SK-N-SH (cell line): ENCODE measurements around the gene SREBF2. TPM values are rescaled to one million over a fixed set of nuclear protein-coding genes. Genes with fewer than 3 reads are reported as not detected.

Source experiments
- CTCF ChIA-PET: fragments of 300-600, 350-600 bp; formaldehyde crosslinking; extraction: SDS; loops from one replicate; lab custom pipeline; 2021; lab: Yijun Ruan, JAX
- POLR2A ChIA-PET: fragments of 350-600 bp; sonication (Branson Sonifier 250); formaldehyde crosslinking; extraction: SDS; loops from one replicate; lab custom pipeline; 2020; ENCODE audit warnings: antibody characterized with exemption, inconsistent platforms; lab: Yijun Ruan, JAX
- DNase-seq: peaks from one replicate; pipeline ENCODE4 v3.0.0; 2012
- H2AFZ ChIP-seq: fragments of 200-600 bp; sonication (generic); 2 replicates; pipeline ENCODE4 v1.8.1; 2016; ENCODE audit warnings: antibody characterized with exemption, mild to moderate bottlenecking, low read depth
- H3F3A ChIP-seq: fragments of 200-600 bp; sonication (generic); replicated peaks from 2 replicates; pipeline ENCODE3; 2016; ENCODE audit warnings: antibody characterized with exemption, mild to moderate bottlenecking; ENCODE audit not compliant: insufficient read depth
- H3K27ac ChIP-seq, 2 experiments: fragments of 200-500 bp in 1 of 2; fragments of 200-600 bp in 1 of 2; sonication (Bioruptor generic) in 1 of 2; sonication (generic), shearing (Covaris generic) in 1 of 2; 2 replicates each; pipeline versions ENCODE4 v1.5.1 to v1.6.1; 2014 to 2016; ENCODE audit warnings: low read depth in 2 of 2, inconsistent platforms in 1 of 2, low read length in 1 of 2, mild to moderate bottlenecking in 1 of 2, mixed read lengths in 1 of 2
- H3K27me3 ChIP-seq: fragments of 200-600 bp; sonication (generic), shearing (Covaris generic); 2 replicates; pipeline ENCODE4 v1.6.1; 2016; ENCODE audit warnings: mixed run types; ENCODE audit not compliant: insufficient read depth
- H3K36me3 ChIP-seq, 2 experiments: fragments of 200-500 bp in 1 of 2; fragments of 200-600 bp in 1 of 2; sonication (Bioruptor generic) in 1 of 2; sonication (generic) in 1 of 2; replicated peaks in 1 of 2; 2 replicates each; pipeline versions ENCODE3 to v1.5.1; 2014 to 2016; ENCODE audit warnings: low read length in 1 of 2, mild to moderate bottlenecking in 1 of 2; ENCODE audit not compliant: insufficient read depth in 2 of 2, control insufficient read depth in 1 of 2
- H3K4me1 ChIP-seq, 2 experiments: fragments of 200-500 bp in 1 of 2; fragments of 200-600 bp in 1 of 2; sonication (Bioruptor generic) in 1 of 2; sonication (generic), shearing (Covaris generic) in 1 of 2; 2 replicates each; pipeline versions ENCODE4 v1.5.1 to v1.6.1; 2014 to 2016; ENCODE audit warnings: low read depth in 1 of 2, low read length in 1 of 2, mixed run types in 1 of 2; ENCODE audit not compliant: insufficient read depth in 2 of 2, control insufficient read depth in 1 of 2
- H3K4me2 ChIP-seq: fragments of 200-600 bp; sonication (generic), shearing (Covaris generic); 2 replicates; pipeline ENCODE4 v1.6.1; 2017; ENCODE audit warnings: mixed run types
- H3K4me3 ChIP-seq, 2 experiments: fragments of 200-500 bp in 1 of 2; fragments of 200-600 bp in 1 of 2; sonication (Bioruptor generic) in 1 of 2; sonication (generic), shearing (Covaris generic) in 1 of 2; 2 replicates each; pipeline versions ENCODE4 v1.5.1 to v1.8.1; 2014 to 2016; ENCODE audit warnings: low read depth in 2 of 2, inconsistent platforms in 1 of 2, low read length in 1 of 2, mild to moderate bottlenecking in 1 of 2, mixed read lengths in 1 of 2, moderate library complexity in 1 of 2
- H3K79me2 ChIP-seq: fragments of 200-600 bp; sonication (generic); 2 replicates; pipeline ENCODE4 v1.8.1; 2017; ENCODE audit warnings: mild to moderate bottlenecking; ENCODE audit not compliant: insufficient read depth
- H3K9ac ChIP-seq: fragments of 200-600 bp; sonication (generic); 2 replicates; pipeline ENCODE4 v1.6.1; 2017; ENCODE audit warnings: mixed run types
- H3K9me2 ChIP-seq: fragments of 200-600 bp; sonication (generic); 2 replicates; pipeline ENCODE4 v1.6.1; 2017; ENCODE audit warnings: mixed run types
- H3K9me3 ChIP-seq: fragments of 200-600 bp; sonication (generic); 2 replicates; pipeline ENCODE4 v1.6.1; 2017; ENCODE audit warnings: mixed run types, mild to moderate bottlenecking, moderate library complexity
- H4K20me1 ChIP-seq: fragments of 200-600 bp; sonication (generic); 2 replicates; pipeline ENCODE4 v1.6.1; 2017; ENCODE audit warnings: mild to moderate bottlenecking, mixed run types; ENCODE audit not compliant: insufficient read depth
- EP300 ChIP-seq, 2 experiments: IDR thresholded peaks; 2 replicates each; pipeline versions ENCODE4 v1.4.0 to v1.6.1; 2012; ENCODE audit warnings: borderline replicate concordance in 1 of 2, low read depth in 1 of 2, low read length in 1 of 2
- EZH2phosphoT487 ChIP-seq: fragments of 200-600 bp; sonication (generic); IDR thresholded peaks from 2 replicates; pipeline ENCODE4 v1.6.1; 2017; ENCODE audit warnings: low read depth, mixed run types, mild to moderate bottlenecking, antibody characterized with exemption, moderate library complexity, borderline replicate concordance
- FOXJ3 ChIP-seq: sonication (generic); formaldehyde crosslinking; IDR thresholded peaks from 2 replicates; pipeline ENCODE4 v1.5.1; 2020; ENCODE audit warnings: mild to moderate bottlenecking, missing genetic modification reagents
- FOXM1 ChIP-seq: IDR thresholded peaks from 2 replicates; pipeline ENCODE4 v1.4.0; 2012; ENCODE audit warnings: low read depth, mild to moderate bottlenecking
- GABPA ChIP-seq: IDR thresholded peaks from 2 replicates; pipeline ENCODE4 v1.4.0; 2012; ENCODE audit warnings: low read depth, mild to moderate bottlenecking
- GATA2 ChIP-seq: sonication (generic); formaldehyde crosslinking; IDR thresholded peaks from 2 replicates; pipeline ENCODE4 v1.5.0; 2020; ENCODE audit warnings: mild to moderate bottlenecking, missing genetic modification reagents
- JUND ChIP-seq: IDR thresholded peaks from 2 replicates; pipeline ENCODE4 v1.4.0; 2012
- NRF1 ChIP-seq: IDR thresholded peaks from 2 replicates; pipeline ENCODE4 v1.6.1; 2012; ENCODE audit warnings: low read depth, mild to moderate bottlenecking, low read length
- POLR2AphosphoS5 ChIP-seq: IDR thresholded peaks from 2 replicates; pipeline ENCODE4 v1.6.1; 2012; ENCODE audit warnings: low read depth, low read length
- RAD21 ChIP-seq: IDR thresholded peaks from 2 replicates; pipeline ENCODE4 v1.6.1; 2012; ENCODE audit warnings: mild to moderate bottlenecking, low read length
- RCOR1 ChIP-seq: fragments of 150-350 bp; IDR thresholded peaks from 2 replicates; pipeline ENCODE4 v1.6.1; 2017; ENCODE audit warnings: antibody characterized with exemption, low read length
- SMC3 ChIP-seq: IDR thresholded peaks from 2 replicates; pipeline ENCODE4 v1.6.1; 2012; ENCODE audit warnings: low read depth, low read length, improper control_type of control experiment
- TEAD4 ChIP-seq: IDR thresholded peaks from 2 replicates; pipeline ENCODE4 v1.4.0; 2012; ENCODE audit warnings: mild to moderate bottlenecking, borderline replicate concordance; ENCODE audit not compliant: insufficient read depth
- WGBS: methylation state at CpG from one replicate; pipeline ENCODE4 v1.1.6; 2017; ENCODE audit warnings: low lambda C conversion rate; 5-methylcytosine and 5-hydroxymethylcytosine counted together
- polyA plus RNA-seq, 3 experiments: library from polyadenylated mRNA; depleted of rRNA; stranded (reverse); fragments of >200 nt; gene quantifications; 2 replicates each; pipeline ENCODE4 v1.2.3, GENCODE V29; 2012
- TF ChIP-seq, protein P1 (sequence below): IDR thresholded peaks from 2 replicates; pipeline ENCODE4 v1.4.0; 2012; ENCODE audit warnings: low read depth
- TF ChIP-seq, protein P2 (sequence below): IDR thresholded peaks from 2 replicates; pipeline ENCODE4; 2012
- TF ChIP-seq, protein P3 (sequence below): IDR thresholded peaks from 2 replicates; pipeline ENCODE4 v1.4.0; 2012; ENCODE audit warnings: low read depth, borderline replicate concordance
- TF ChIP-seq, protein P4 (sequence below): IDR thresholded peaks from 2 replicates; pipeline ENCODE4 v1.6.1; 2012; ENCODE audit warnings: mild to moderate bottlenecking, low read depth, low read length, moderate library complexity
- TF ChIP-seq, protein P5 (sequence below): fragments of 150-350 bp; IDR thresholded peaks from 2 replicates; pipeline ENCODE4 v1.6.1; 2017; ENCODE audit warnings: antibody characterized with exemption, low read length, low read depth, borderline replicate concordance

The SREBF2 gene
- polyA plus RNA-seq, 1 of the 3 experiments (the other 2 are of a cell fraction) = 7.5 TPM

DNA sequence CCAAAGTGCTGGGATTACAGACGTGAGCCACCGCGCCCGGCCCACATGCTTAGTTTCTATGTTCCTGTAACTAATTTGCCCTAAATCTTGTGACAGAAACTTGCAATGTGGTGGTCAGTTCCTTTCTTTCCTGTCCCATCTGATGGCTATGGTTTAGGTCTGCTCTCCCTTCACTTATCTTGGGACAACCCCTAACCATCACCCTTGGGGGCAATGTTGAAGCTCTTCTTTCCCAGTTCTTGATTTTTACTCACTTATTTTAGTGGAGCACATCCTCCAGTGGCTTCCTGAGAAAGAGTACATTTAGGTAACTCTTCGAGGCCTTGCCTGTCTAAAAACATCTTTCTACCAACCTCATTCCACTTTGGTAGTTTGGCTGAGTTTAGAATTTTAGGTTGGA is 7.3 kb downstream of the SREBF2 start:
- no peak overlapping the region for H3K4me3 ChIP-seq
- no peak overlapping the region for H2AFZ ChIP-seq
- no peaks in the 10 kb centered on the region for H3K36me3 ChIP-seq
- H3K79me2 ChIP-seq = no peaks in the 10 kb centered on the region
- H3K27me3 ChIP-seq = no peaks in the 10 kb centered on the region
- WGBS = 95% methylated on average over 5 of the region's 5 CpGs
- H3K9me3 ChIP-seq = no peaks in the 10 kb centered on the region
- H3K9me2 ChIP-seq = no peaks in the 10 kb centered on the region
- no peak for DNase-seq
- no peaks in the 10 kb centered on the region for H3F3A ChIP-seq
- POLR2A ChIA-PET = no interaction called here
- H3K4me2 ChIP-seq = no peak overlapping the region
- TF ChIP-seq GABPA (no peak), FOXM1 (no peak), RAD21 (no peak), JUND (no peak), SMC3 (no peak), RCOR1 (no peak), POLR2AphosphoS5 (no peak), NRF1 (no peak), EP300 (IDR thresholded peaks at IDR 0.05; ENCODE audit: borderline replicate concordance in 1 of 2, low read depth in 1 of 2, low read length in 1 of 2) (no peak), EZH2phosphoT487 (no peak), GATA2 (CRISPR knock-in tag) (no peak), FOXJ3 (CRISPR knock-in tag) (no peak), TEAD4 (no peak)
- TF ChIP-seq, protein P1, sequence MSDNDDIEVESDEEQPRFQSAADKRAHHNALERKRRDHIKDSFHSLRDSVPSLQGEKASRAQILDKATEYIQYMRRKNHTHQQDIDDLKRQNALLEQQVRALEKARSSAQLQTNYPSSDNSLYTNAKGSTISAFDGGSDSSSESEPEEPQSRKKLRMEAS = no peak
- TF ChIP-seq, protein P2, sequence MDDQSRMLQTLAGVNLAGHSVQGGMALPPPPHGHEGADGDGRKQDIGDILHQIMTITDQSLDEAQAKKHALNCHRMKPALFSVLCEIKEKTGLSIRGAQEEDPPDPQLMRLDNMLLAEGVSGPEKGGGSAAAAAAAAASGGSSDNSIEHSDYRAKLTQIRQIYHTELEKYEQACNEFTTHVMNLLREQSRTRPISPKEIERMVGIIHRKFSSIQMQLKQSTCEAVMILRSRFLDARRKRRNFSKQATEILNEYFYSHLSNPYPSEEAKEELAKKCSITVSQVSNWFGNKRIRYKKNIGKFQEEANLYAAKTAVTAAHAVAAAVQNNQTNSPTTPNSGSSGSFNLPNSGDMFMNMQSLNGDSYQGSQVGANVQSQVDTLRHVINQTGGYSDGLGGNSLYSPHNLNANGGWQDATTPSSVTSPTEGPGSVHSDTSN = no peak
- TF ChIP-seq, protein P3, sequence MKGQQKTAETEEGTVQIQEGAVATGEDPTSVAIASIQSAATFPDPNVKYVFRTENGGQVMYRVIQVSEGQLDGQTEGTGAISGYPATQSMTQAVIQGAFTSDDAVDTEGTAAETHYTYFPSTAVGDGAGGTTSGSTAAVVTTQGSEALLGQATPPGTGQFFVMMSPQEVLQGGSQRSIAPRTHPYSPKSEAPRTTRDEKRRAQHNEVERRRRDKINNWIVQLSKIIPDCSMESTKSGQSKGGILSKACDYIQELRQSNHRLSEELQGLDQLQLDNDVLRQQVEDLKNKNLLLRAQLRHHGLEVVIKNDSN = no peak
- TF ChIP-seq, protein P4, sequence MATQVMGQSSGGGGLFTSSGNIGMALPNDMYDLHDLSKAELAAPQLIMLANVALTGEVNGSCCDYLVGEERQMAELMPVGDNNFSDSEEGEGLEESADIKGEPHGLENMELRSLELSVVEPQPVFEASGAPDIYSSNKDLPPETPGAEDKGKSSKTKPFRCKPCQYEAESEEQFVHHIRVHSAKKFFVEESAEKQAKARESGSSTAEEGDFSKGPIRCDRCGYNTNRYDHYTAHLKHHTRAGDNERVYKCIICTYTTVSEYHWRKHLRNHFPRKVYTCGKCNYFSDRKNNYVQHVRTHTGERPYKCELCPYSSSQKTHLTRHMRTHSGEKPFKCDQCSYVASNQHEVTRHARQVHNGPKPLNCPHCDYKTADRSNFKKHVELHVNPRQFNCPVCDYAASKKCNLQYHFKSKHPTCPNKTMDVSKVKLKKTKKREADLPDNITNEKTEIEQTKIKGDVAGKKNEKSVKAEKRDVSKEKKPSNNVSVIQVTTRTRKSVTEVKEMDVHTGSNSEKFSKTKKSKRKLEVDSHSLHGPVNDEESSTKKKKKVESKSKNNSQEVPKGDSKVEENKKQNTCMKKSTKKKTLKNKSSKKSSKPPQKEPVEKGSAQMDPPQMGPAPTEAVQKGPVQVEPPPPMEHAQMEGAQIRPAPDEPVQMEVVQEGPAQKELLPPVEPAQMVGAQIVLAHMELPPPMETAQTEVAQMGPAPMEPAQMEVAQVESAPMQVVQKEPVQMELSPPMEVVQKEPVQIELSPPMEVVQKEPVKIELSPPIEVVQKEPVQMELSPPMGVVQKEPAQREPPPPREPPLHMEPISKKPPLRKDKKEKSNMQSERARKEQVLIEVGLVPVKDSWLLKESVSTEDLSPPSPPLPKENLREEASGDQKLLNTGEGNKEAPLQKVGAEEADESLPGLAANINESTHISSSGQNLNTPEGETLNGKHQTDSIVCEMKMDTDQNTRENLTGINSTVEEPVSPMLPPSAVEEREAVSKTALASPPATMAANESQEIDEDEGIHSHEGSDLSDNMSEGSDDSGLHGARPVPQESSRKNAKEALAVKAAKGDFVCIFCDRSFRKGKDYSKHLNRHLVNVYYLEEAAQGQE = no peak
- TF ChIP-seq, protein P5, sequence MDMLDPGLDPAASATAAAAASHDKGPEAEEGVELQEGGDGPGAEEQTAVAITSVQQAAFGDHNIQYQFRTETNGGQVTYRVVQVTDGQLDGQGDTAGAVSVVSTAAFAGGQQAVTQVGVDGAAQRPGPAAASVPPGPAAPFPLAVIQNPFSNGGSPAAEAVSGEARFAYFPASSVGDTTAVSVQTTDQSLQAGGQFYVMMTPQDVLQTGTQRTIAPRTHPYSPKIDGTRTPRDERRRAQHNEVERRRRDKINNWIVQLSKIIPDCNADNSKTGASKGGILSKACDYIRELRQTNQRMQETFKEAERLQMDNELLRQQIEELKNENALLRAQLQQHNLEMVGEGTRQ = no peak
- no peaks in the 10 kb centered on the region for H3K4me1 ChIP-seq
- H3K27ac ChIP-seq = no peak overlapping the region
- no peaks in the 10 kb centered on the region for H4K20me1 ChIP-seq
- CTCF ChIA-PET = no interaction called here
- H3K9ac ChIP-seq = no peak overlapping the region
